HUES48 (cell line): Measurements from ENCODE around the gene EXOC4.

Experiments
- H3K27ac ChIP-seq: one replicate; pipeline ENCODE4 v1.7.0; 2013; ENCODE audit warnings: low read depth, low read length, inconsistent platforms
- H3K27me3 ChIP-seq: 2 replicates; pipeline ENCODE4 v1.6.1; 2013; ENCODE audit warnings: mild to moderate bottlenecking, low read length; ENCODE audit not compliant: control insufficient read depth, insufficient read depth
- H3K36me3 ChIP-seq: 2 replicates; pipeline ENCODE4 v1.6.1; 2013; ENCODE audit warnings: low read length; ENCODE audit not compliant: control insufficient read depth, insufficient read depth
- H3K4me1 ChIP-seq: 2 replicates; pipeline ENCODE4 v1.6.1; 2013; ENCODE audit warnings: mild to moderate bottlenecking, low read length; ENCODE audit not compliant: control insufficient read depth, insufficient read depth
- H3K4me3 ChIP-seq: 2 replicates; pipeline ENCODE4 v1.5.1; 2013; ENCODE audit warnings: mild to moderate bottlenecking, low read depth, low read length
- H3K9ac ChIP-seq: 2 replicates; pipeline ENCODE4 v1.6.1; 2013; ENCODE audit warnings: mild to moderate bottlenecking, low read depth, low read length, moderate library complexity
- H3K9me3 ChIP-seq: 2 replicates; pipeline ENCODE4 v1.6.1; 2013; ENCODE audit warnings: low read length; ENCODE audit not compliant: control insufficient read depth, insufficient read depth

Gene EXOC4

GRCh38 chr7:133551466-133551865, 298.6 kb downstream of the EXOC4 start:
- Histone ChIP-seq H3K9me3 (no peaks in the 10 kb centered on the region), H3K27ac (no peak overlapping the region), H3K4me1 (peaks cover 6% of the 10 kb centered on the region; the same call in 1 of the 2 replicates), H3K27me3 (no peaks in the 10 kb centered on the region), H3K36me3 (no peaks in the 10 kb centered on the region), H3K9ac (no peak overlapping the region), H3K4me3 (no peak overlapping the region)

DNA sequence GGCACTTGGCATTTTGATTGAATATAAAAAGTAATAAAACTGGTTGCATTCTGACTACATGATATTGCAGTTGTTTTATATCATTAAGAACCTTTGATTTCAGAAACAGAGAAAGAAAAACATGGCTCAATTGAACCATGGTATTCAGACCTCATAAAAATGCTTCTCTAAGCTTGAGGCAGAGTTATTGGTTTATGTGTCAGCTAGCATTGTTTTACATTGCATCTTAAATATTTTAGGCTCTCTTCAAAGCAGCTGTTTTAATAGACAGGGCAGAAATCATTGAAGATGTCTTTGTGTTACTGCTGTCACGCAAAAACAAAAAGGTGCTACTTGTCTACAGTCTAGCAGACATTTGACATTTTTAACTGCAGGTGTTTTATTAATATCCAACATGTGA, 299.2 kb downstream of the EXOC4 start:
- no peaks in the 10 kb centered on the region for H3K36me3 ChIP-seq

GRCh38 chr7:133554330-133554729, 301.5 kb downstream of the EXOC4 start:
- Histone ChIP-seq H3K36me3 (no peaks in the 10 kb centered on the region), H3K27me3 (no peaks in the 10 kb centered on the region), H3K4me1 (peaks cover 6% of the 10 kb centered on the region; the same call in 1 of the 2 replicates), H3K27ac (no peak overlapping the region), H3K9ac (no peak overlapping the region), H3K4me3 (no peak overlapping the region), H3K9me3 (no peaks in the 10 kb centered on the region)

More for the DNA sequence above, 299.2 kb downstream of the EXOC4 start:
- H3K27ac ChIP-seq: no peak overlapping the region
- H3K4me3 ChIP-seq: no peak overlapping the region
- H3K9me3 ChIP-seq: no peaks in the 10 kb centered on the region
- no peaks in the 10 kb centered on the region for H3K27me3 ChIP-seq
- H3K9ac ChIP-seq: no peak overlapping the region
- peaks cover 6% of the 10 kb centered on the region; the same call in 1 of the 2 replicates for H3K4me1 ChIP-seq

GRCh38 chr7:133556048-133556447, 303.2 kb downstream of the EXOC4 start:
- Histone ChIP-seq H3K9ac (no peak overlapping the region), H3K36me3 (no peaks in the 10 kb centered on the region), H3K4me3 (no peak overlapping the region), H3K27me3 (no peaks in the 10 kb centered on the region), H3K4me1 (peaks cover 6% of the 10 kb centered on the region; the same call in 1 of the 2 replicates), H3K9me3 (no peaks in the 10 kb centered on the region), H3K27ac (no peak overlapping the region)

GRCh38 chr7:133556553-133556952, 303.7 kb downstream of the EXOC4 start:
- H3K36me3 ChIP-seq: no peaks in the 10 kb centered on the region

GRCh38 chr7:133560900-133561299, 308.0 kb downstream of the EXOC4 start:
- Histone ChIP-seq H3K4me3 (no peak overlapping the region), H3K36me3 (no peaks in the 10 kb centered on the region), H3K9ac (no peak overlapping the region), H3K9me3 (no peaks in the 10 kb centered on the region), H3K27me3 (no peaks in the 10 kb centered on the region), H3K27ac (no peak overlapping the region), H3K4me1 (peaks cover 12% of the 10 kb centered on the region)

More at GRCh38 chr7:133556553-133556952, 303.7 kb downstream of the EXOC4 start:
- no peaks in the 10 kb centered on the region for H3K9me3 ChIP-seq
- no peak overlapping the region for H3K4me3 ChIP-seq
- H3K9ac ChIP-seq: no peak overlapping the region
- H3K27ac ChIP-seq: no peak overlapping the region
- H3K4me1 ChIP-seq: peaks cover 6% of the 10 kb centered on the region; the same call in 1 of the 2 replicates
- no peaks in the 10 kb centered on the region for H3K27me3 ChIP-seq

- Histone ChIP-seq H3K36me3 (no peaks in the 10 kb centered on the region), H3K9ac (no peak overlapping the region), H3K27me3 (no peaks in the 10 kb centered on the region), H3K4me1 (peaks cover 7% of the 10 kb centered on the region; the same call in 1 of the 2 replicates), H3K4me3 (no peak overlapping the region), H3K27ac (no peak overlapping the region), H3K9me3 (no peaks in the 10 kb centered on the region)
Observed at GRCh38 chr7:133561396-133561795, 308.5 kb downstream of the EXOC4 start.

DNA sequence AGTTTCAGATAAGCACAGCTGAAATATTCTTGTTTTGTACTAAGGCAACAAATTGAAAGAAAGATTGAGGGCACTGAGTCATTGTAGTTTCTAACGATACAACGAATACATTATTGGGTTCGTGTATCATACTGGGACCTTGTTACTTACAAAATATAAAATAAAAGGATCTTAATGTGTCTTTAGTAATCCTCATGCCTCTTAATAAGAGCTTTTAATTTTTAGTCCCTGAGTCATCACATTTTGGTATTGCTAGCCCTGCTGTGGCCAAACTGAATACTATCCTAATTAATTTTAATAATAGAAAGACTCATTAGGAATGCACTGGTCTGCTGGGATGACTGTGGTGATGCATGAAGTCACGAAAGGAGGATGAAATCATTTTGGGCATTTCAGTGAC, 309.7 kb downstream of the EXOC4 start:
- Histone ChIP-seq H3K4me3 (no peak overlapping the region), H3K4me1 (peaks cover 7% of the 10 kb centered on the region; the same call in 1 of the 2 replicates), H3K27ac (no peak overlapping the region), H3K36me3 (no peaks in the 10 kb centered on the region), H3K27me3 (no peaks in the 10 kb centered on the region), H3K9ac (no peak overlapping the region), H3K9me3 (no peaks in the 10 kb centered on the region)

- H3K9me3 ChIP-seq: no peaks in the 10 kb centered on the region
- no peak overlapping the region for H3K27ac ChIP-seq
- no peak overlapping the region for H3K9ac ChIP-seq
- H3K4me3 ChIP-seq: no peak overlapping the region
- H3K27me3 ChIP-seq: no peaks in the 10 kb centered on the region
- peaks cover 7% of the 10 kb centered on the region; the same call in 1 of the 2 replicates for H3K4me1 ChIP-seq
- no peaks in the 10 kb centered on the region for H3K36me3 ChIP-seq
Observed at GRCh38 chr7:133563251-133563650, 310.4 kb downstream of the EXOC4 start.

- no peaks in the 10 kb centered on the region for H3K9me3 ChIP-seq
- no peak overlapping the region for H3K9ac ChIP-seq
- H3K36me3 ChIP-seq: no peaks in the 10 kb centered on the region
- H3K27ac ChIP-seq: no peak overlapping the region
- H3K4me1 ChIP-seq: peaks cover 7% of the 10 kb centered on the region; the same call in 1 of the 2 replicates
- no peak overlapping the region for H3K4me3 ChIP-seq
- H3K27me3 ChIP-seq: no peaks in the 10 kb centered on the region
Observed at GRCh38 chr7:133564484-133564883, 311.6 kb downstream of the EXOC4 start.

DNA sequence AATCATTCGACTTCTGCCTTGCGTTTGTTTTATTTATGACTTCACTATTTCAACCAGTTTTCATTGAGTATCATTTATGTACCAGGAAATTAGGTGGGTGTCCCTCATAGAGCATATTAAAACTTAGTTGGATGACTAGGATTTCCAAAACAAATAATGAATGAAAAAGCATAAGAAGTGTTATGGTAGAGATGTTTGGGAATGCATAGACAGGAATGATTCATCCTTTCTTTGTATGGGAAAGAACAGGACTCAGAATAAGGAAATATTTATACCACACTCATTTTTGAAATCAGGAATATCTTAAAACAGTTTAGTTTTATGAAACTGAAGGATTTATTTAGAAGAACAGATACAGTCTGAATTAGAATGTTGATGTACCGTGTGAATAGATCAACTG, 315.7 kb downstream of the EXOC4 start:
- Histone ChIP-seq H3K4me1 (no peaks in the 10 kb centered on the region), H3K27ac (no peak overlapping the region), H3K9me3 (no peaks in the 10 kb centered on the region), H3K27me3 (no peaks in the 10 kb centered on the region), H3K9ac (no peak overlapping the region), H3K36me3 (no peaks in the 10 kb centered on the region), H3K4me3 (no peak overlapping the region)
